ENCODE measurements around the gene MRPL55.

The MRPL55 gene

GRCh38 chr1:228099331-228099732 is 9.8 kb downstream of the MRPL55 start:
- DNase-seq: no peak

GRCh38 chr1:228098323-228098931 is 10.7 kb downstream of the MRPL55 start:
- DNase-seq: no peak

- DNase-seq: no peak
Observed at GRCh38 chr1:228097333-228098081, 11.6 kb downstream of the MRPL55 start.

GRCh38 chr1:228096416-228097332 is 12.4 kb downstream of the MRPL55 start:
- DNase-seq: no peak

GRCh38 chr1:228095938-228096337 is 13.2 kb downstream of the MRPL55 start:
- no peak for DNase-seq

- DNase-seq: no peak
Observed at GRCh38 chr1:228095161-228095560, 13.9 kb downstream of the MRPL55 start.

GRCh38 chr1:228094432-228095016 is 14.6 kb downstream of the MRPL55 start:
- DNase-seq: no peak

GRCh38 chr1:228093050-228093906 is 15.8 kb downstream of the MRPL55 start:
- DNase-seq: no peak

GRCh38 chr1:228092342-228093049 is 16.6 kb downstream of the MRPL55 start:
- no peak for DNase-seq

- DNase-seq: no peak
Observed at GRCh38 chr1:228091084-228091483, 18.0 kb downstream of the MRPL55 start.

- no peak for DNase-seq
Observed at GRCh38 chr1:228090613-228091081, 18.5 kb downstream of the MRPL55 start.

- DNase-seq: no peak
Observed at GRCh38 chr1:228089519-228090380, 19.3 kb downstream of the MRPL55 start.

- no peak for DNase-seq
Observed at GRCh38 chr1:228088586-228089498, 20.3 kb downstream of the MRPL55 start.

GRCh38 chr1:228087771-228088251 is 21.3 kb downstream of the MRPL55 start:
- no peak for DNase-seq

- DNase-seq: no peak
Observed at GRCh38 chr1:228085287-228085951, 23.7 kb downstream of the MRPL55 start.

- no peak for DNase-seq
Observed at GRCh38 chr1:228084797-228085196, 24.3 kb downstream of the MRPL55 start.

- DNase-seq: no peak
Observed at GRCh38 chr1:228084325-228084724, 24.8 kb downstream of the MRPL55 start.

GRCh38 chr1:228083871-228084278 is 25.2 kb downstream of the MRPL55 start:
- DNase-seq: no peak
